Subcutaneous abdominal adipose tissue (tissue), 5 donors: ENCODE data around the gene TMEM163.
"Not testable (repeated sequence)": the region's sequence is repeated elsewhere in the genome, so short reads cannot be mapped to it uniquely, and the experiment has no call there.

Source experiments
- H3K27ac ChIP-seq: one replicate; pipeline ENCODE4 v1.7.0; 2013; ENCODE audit warnings: low read depth, mild to moderate bottlenecking, inconsistent platforms, low read length, moderate library complexity
- H3K27me3 ChIP-seq, 5 donors: one replicate each; pipeline ENCODE4 v1.7.0; 2013; ENCODE audit warnings: low read length in 5 of 5, inconsistent platforms in 1 of 5; ENCODE audit not compliant: control insufficient read depth in 5 of 5, insufficient read depth in 4 of 5
- H3K36me3 ChIP-seq, 5 donors: one replicate each; pipeline ENCODE4 v1.7.0; 2013; ENCODE audit warnings: low read length in 5 of 5; ENCODE audit not compliant: control insufficient read depth in 5 of 5, insufficient read depth in 5 of 5
- H3K4me1 ChIP-seq, 5 donors: one replicate each; pipeline ENCODE4 v1.7.0; 2013; ENCODE audit warnings: low read length in 5 of 5, mild to moderate bottlenecking in 3 of 5, moderate library complexity in 1 of 5; ENCODE audit not compliant: control insufficient read depth in 5 of 5, insufficient read depth in 5 of 5
- H3K4me3 ChIP-seq, 5 donors: one replicate each; pipeline ENCODE4 v1.7.0; 2013; ENCODE audit warnings: low read length in 5 of 5, low read depth in 1 of 5
- H3K9ac ChIP-seq, 5 donors: one replicate each; pipeline ENCODE4 v1.7.0; 2013; ENCODE audit warnings: low read length in 5 of 5, mild to moderate bottlenecking in 4 of 5, moderate library complexity in 3 of 5
- H3K9me3 ChIP-seq, 5 donors: one replicate each; pipeline ENCODE4 v1.7.0; 2013; ENCODE audit warnings: low read length in 5 of 5; ENCODE audit not compliant: control insufficient read depth in 5 of 5
- donor health status: healthy.
- donor health status: healthy.
- donor health status: healthy.
- donor health status: healthy.
- donor health status: healthy.

The TMEM163 gene

GRCh38 chr2:134628453-134628852 is 90.3 kb downstream of the TMEM163 start:
- Histone ChIP-seq H3K9me3 (no peaks in the 10 kb centered on the region), H3K4me3 (no peak overlapping the region), H3K4me1 (no peaks in the 10 kb centered on the region), H3K36me3 (no peaks in the 10 kb centered on the region), H3K9ac (no peak overlapping the region), H3K27me3 (no peaks in the 10 kb centered on the region), H3K27ac (no peak overlapping the region)

GRCh38 chr2:134626781-134627180 is 92.0 kb downstream of the TMEM163 start:
- Histone ChIP-seq H3K4me3 (no peak overlapping the region), H3K36me3 (no peaks in the 10 kb centered on the region), H3K4me1 (no peaks in the 10 kb centered on the region), H3K27me3 (no peaks in the 10 kb centered on the region), H3K9me3 (no peaks in the 10 kb centered on the region), H3K9ac (no peak overlapping the region), H3K27ac (no peak overlapping the region)

GRCh38 chr2:134625311-134625710 is 93.5 kb downstream of the TMEM163 start:
- Histone ChIP-seq H3K9ac (no peak overlapping the region), H3K27me3 (no peaks in the 10 kb centered on the region), H3K4me3 (no peak overlapping the region), H3K36me3 (no peaks in the 10 kb centered on the region), H3K27ac (no peak overlapping the region), H3K9me3 (no peaks in the 10 kb centered on the region), H3K4me1 (no peaks in the 10 kb centered on the region)

- Histone ChIP-seq H3K9me3 (peaks cover 0 to 5% (median 2%) of the 10 kb centered on the region in 5 donors), H3K4me3 (no peak overlapping the region), H3K4me1 (no peaks in the 10 kb centered on the region), H3K27me3 (no peaks in the 10 kb centered on the region), H3K36me3 (no peaks in the 10 kb centered on the region), H3K27ac (no peak overlapping the region), H3K9ac (no peak overlapping the region)
Measured at GRCh38 chr2:134623796-134624195, 95.0 kb downstream of the TMEM163 start.

- no peak overlapping the region for H3K9ac ChIP-seq
Measured at GRCh38 chr2:134623046-134623445, 95.8 kb downstream of the TMEM163 start.

GRCh38 chr2:134621939-134622705 is 96.7 kb downstream of the TMEM163 start:
- H3K27ac ChIP-seq: no peak overlapping the region
- no peak overlapping the region for H3K9ac ChIP-seq
- no peak overlapping the region for H3K4me3 ChIP-seq
- no peaks in the 10 kb centered on the region for H3K36me3 ChIP-seq
- H3K27me3 ChIP-seq: no peaks in the 10 kb centered on the region
- peaks cover 0 to 5% (median 2%) of the 10 kb centered on the region in 5 donors for H3K9me3 ChIP-seq
- H3K4me1 ChIP-seq: no peaks in the 10 kb centered on the region

More at GRCh38 chr2:134623046-134623445, 95.8 kb downstream of the TMEM163 start:
- Histone ChIP-seq H3K27me3 (no peaks in the 10 kb centered on the region), H3K36me3 (no peaks in the 10 kb centered on the region), H3K4me1 (no peaks in the 10 kb centered on the region), H3K9me3 (peaks cover 0 to 5% (median 2%) of the 10 kb centered on the region in 5 donors), H3K4me3 (no peak overlapping the region), H3K27ac (no peak overlapping the region)

GRCh38 chr2:134619250-134619649 is 99.5 kb downstream of the TMEM163 start:
- Histone ChIP-seq H3K9me3 (peaks cover 0 to 5% (median 2%) of the 10 kb centered on the region in 5 donors), H3K4me1 (no peaks in the 10 kb centered on the region), H3K36me3 (no peaks in the 10 kb centered on the region), H3K27me3 (no peaks in the 10 kb centered on the region), H3K4me3 (no peak overlapping the region), H3K9ac (no peak overlapping the region), H3K27ac (no peak overlapping the region)

- H3K9me3 ChIP-seq: peaks cover 3 to 18% (median 5%) of the 10 kb centered on the region in 5 donors
Measured at GRCh38 chr2:134615480-134615879, 103.3 kb downstream of the TMEM163 start.

GRCh38 chr2:134611316-134611715 is 107.5 kb downstream of the TMEM163 start:
- Histone ChIP-seq H3K4me3 (no peak overlapping the region), H3K9me3 (peaks cover 0 to 18% (median 3%) of the 10 kb centered on the region in 5 donors), H3K4me1 (peaks cover 0 to 9% (median 0%) of the 10 kb centered on the region in 5 donors), H3K27ac (no peak overlapping the region), H3K9ac (no peak overlapping the region), H3K27me3 (peaks cover 0 to 4% (median 0%) of the 10 kb centered on the region in 5 donors), H3K36me3 (no peaks in the 10 kb centered on the region)

More at GRCh38 chr2:134615480-134615879, 103.3 kb downstream of the TMEM163 start:
- H3K4me3 ChIP-seq, H3K9ac ChIP-seq, H3K36me3 ChIP-seq, H3K4me1 ChIP-seq, H3K27ac ChIP-seq, H3K27me3 ChIP-seq: not testable (repeated sequence)

GRCh38 chr2:134610871-134611270 is 107.9 kb downstream of the TMEM163 start:
- Histone ChIP-seq H3K36me3 (no peaks in the 10 kb centered on the region), H3K9ac (no peak overlapping the region), H3K27ac (no peak overlapping the region), H3K27me3 (peaks cover 0 to 4% (median 0%) of the 10 kb centered on the region in 5 donors), H3K9me3 (peaks cover 0 to 18% (median 3%) of the 10 kb centered on the region in 5 donors), H3K4me1 (peaks cover 0 to 10% (median 0%) of the 10 kb centered on the region in 5 donors), H3K4me3 (no peak overlapping the region)
